GM19467 (cell line): ENCODE results near the gene PTMS.
A peak's percentile ranks its signal among the peaks of the same experiment; 100 is the strongest.

Experiments used
- ATAC-seq: cut with Tn5 transposase; IDR thresholded peaks from one replicate; pipeline ENCODE4 v1.9.1; 2021; ENCODE audit warnings: mild to moderate bottlenecking, moderate library complexity; ENCODE audit not compliant: unreplicated experiment

PTMS gene

GRCh38 chr12:6771509-6772330 is 5.6 kb downstream of the PTMS start:
- ATAC-seq: no peak

GRCh38 chr12:6772331-6772695 is 6.2 kb downstream of the PTMS start, which contains the start of gene LAG3:
Gene LAG3, plus strand, starts transcription at chr12:6772520. Its CDS starts 333 bp downstream, at chr12:6772853.
- no peak for ATAC-seq

GRCh38 chr12:6772726-6773589 is 6.8 kb downstream of the PTMS start:
- no peak for ATAC-seq

- no peak for ATAC-seq
These were observed 7.6 kb downstream of the PTMS start for GRCh38 chr12:6773590-6774351.

GRCh38 chr12:6774499-6775062 is 8.4 kb downstream of the PTMS start:
- ATAC-seq: no peak

GRCh38 chr12:6775185-6776174 is 9.3 kb downstream of the PTMS start:
- ATAC-seq: no peak

GRCh38 chr12:6777386-6777785 is 11.2 kb downstream of the PTMS start:
- ATAC-seq: no peak

GRCh38 chr12:6778217-6778573 is 12.0 kb downstream of the PTMS start:
- no peak for ATAC-seq

GRCh38 chr12:6778574-6779550 is 12.7 kb downstream of the PTMS start:
- ATAC-seq: peak; percentile 79

GRCh38 chr12:6779708-6780432 is 13.7 kb downstream of the PTMS start:
- no peak for ATAC-seq

GRCh38 chr12:6780573-6780972 is 14.4 kb downstream of the PTMS start:
- no peak for ATAC-seq

- ATAC-seq: no peak
These were observed 16.0 kb downstream of the PTMS start for GRCh38 chr12:6782119-6782518.

GRCh38 chr12:6782850-6783566 is 16.8 kb downstream of the PTMS start:
- no peak for ATAC-seq

- no peak for ATAC-seq
These were observed 17.7 kb downstream of the PTMS start for GRCh38 chr12:6783828-6784227.

- ATAC-seq: no peak
These were observed 18.1 kb downstream of the PTMS start for GRCh38 chr12:6784296-6784695.

- no peak for ATAC-seq
These were observed 18.6 kb downstream of the PTMS start for GRCh38 chr12:6784761-6785160.

GRCh38 chr12:6786416-6787094 is 20.4 kb downstream of the PTMS start:
- no peak for ATAC-seq
